Right kidney (tissue), 9 donors: ENCODE measurements around the gene MIA3.
"Not testable (repeated sequence)": the region's sequence is repeated elsewhere in the genome, so short reads cannot be mapped to it uniquely, and the experiment has no call there.

Source experiments
- DNase-seq: peaks from one replicate; pipeline ENCODE4 v3.0.0-alpha.2; 2016
- long read RNA-seq, 8 donors: transcript quantifications; one replicate each; lab custom pipeline, GENCODE V29; 2026

Gene MIA3
- long read RNA-seq, donor 1, full-length matches to known transcripts: 5 of 5 reads
- long read RNA-seq, donor 1, partial matches to known transcripts: 0 of 5 reads
- long read RNA-seq, donor 1, other reads (novel, unspliced or antisense): 0 of 5 reads
- long read RNA-seq, donor 2: 0 reads
- long read RNA-seq, donor 3, partial matches to known transcripts: 0 of 1 reads
- long read RNA-seq, donor 3, other reads (novel, unspliced or antisense): 0 of 1 reads
- long read RNA-seq, donor 4, partial matches to known transcripts: 17 of 23 reads
- long read RNA-seq, donor 4, other reads (novel, unspliced or antisense): 0 of 23 reads
- long read RNA-seq, donor 5, full-length matches to known transcripts: 5 of 5 reads
- long read RNA-seq, donor 5, partial matches to known transcripts: 0 of 5 reads
- long read RNA-seq, donor 5, other reads (novel, unspliced or antisense): 0 of 5 reads
- long read RNA-seq, donor 6, partial matches to known transcripts: 5 of 7 reads
- long read RNA-seq, donor 6, other reads (novel, unspliced or antisense): 0 of 7 reads
- long read RNA-seq, donor 7, full-length matches to known transcripts: 5 of 56 reads
- long read RNA-seq, donor 7, partial matches to known transcripts: 22 of 56 reads
- long read RNA-seq, donor 7, other reads (novel, unspliced or antisense): 29 of 56 reads
- long read RNA-seq, donor 8, transcript MIA3-210 (2 exons, 401 nt): major isoform, 6 of 50 reads
- long read RNA-seq, donor 8, partial matches to known transcripts: 15 of 50 reads
- long read RNA-seq, donor 8, other reads (novel, unspliced or antisense): 28 of 50 reads

- DNase-seq: peak; percentile 74
Observed at GRCh38 chr1:222618001-222618879, at the start of gene MIA3. Gene MIA3, plus strand, starts transcription at chr1:222618097. Its CDS starts 14 bp downstream, at chr1:222618111.

DNA sequence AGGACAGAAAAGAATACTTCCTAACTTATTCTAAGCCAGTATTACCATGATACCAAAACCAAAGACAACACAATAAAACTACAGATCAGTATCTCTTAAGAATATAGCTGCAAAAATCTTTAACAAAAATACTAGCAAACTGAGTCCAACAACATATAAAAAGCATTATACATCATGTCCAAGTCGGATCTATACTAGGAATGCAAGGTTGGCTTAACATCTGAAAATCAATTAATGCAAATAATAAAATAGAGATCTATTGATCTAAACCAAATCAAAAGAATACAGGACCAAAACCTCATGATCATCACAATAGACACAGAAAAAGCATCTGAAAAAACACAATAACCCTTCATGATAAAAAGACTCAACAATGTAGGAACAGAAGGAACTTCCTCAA, 47.1 kb upstream of the MIA3 start:
- no peak for DNase-seq

DNA sequence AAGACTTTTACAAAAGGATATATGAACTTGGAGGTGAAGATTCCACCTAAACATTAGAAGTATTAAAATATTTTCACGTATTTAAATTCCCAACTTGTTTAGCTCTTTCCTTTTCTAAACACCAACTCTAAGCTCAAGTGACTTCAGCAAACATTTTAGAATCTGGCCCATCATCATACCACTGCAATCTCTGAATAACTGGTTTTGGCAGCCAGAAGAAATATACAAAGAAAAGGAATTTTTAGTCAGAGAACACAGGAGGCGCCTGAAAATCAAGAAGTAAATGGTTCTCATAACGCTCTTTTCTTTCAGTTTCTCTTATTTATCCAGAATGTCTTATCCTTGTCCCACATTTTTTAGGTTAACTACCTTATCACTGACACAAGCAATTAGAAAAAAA, 38.6 kb upstream of the MIA3 start:
- DNase-seq: no peak

GRCh38 chr1:222582099-222582774, 35.7 kb upstream of the MIA3 start:
- no peak for DNase-seq

GRCh38 chr1:222583079-222583478, 34.8 kb upstream of the MIA3 start:
- DNase-seq: no peak

DNA sequence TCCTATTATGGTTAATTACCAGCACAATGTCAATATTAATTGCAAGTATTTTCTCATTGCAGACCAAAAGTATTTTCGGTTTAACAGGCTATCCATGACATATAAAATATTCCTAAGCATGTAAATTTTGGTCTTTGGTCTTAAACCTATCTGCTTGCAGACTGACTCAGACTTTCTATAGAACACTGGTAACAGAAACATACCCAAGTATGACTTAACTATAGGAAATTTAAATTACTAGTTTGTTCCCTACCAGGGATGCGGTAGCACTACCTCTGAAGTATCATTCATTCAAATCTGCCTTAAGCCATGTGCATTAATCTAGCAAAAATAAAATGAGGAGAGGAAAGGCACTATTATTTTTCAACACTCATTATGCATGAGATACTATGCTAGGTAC, 31.1 kb upstream of the MIA3 start:
- DNase-seq: no peak

- DNase-seq: no peak
Observed at GRCh38 chr1:222588135-222588534, 29.8 kb upstream of the MIA3 start.

DNA sequence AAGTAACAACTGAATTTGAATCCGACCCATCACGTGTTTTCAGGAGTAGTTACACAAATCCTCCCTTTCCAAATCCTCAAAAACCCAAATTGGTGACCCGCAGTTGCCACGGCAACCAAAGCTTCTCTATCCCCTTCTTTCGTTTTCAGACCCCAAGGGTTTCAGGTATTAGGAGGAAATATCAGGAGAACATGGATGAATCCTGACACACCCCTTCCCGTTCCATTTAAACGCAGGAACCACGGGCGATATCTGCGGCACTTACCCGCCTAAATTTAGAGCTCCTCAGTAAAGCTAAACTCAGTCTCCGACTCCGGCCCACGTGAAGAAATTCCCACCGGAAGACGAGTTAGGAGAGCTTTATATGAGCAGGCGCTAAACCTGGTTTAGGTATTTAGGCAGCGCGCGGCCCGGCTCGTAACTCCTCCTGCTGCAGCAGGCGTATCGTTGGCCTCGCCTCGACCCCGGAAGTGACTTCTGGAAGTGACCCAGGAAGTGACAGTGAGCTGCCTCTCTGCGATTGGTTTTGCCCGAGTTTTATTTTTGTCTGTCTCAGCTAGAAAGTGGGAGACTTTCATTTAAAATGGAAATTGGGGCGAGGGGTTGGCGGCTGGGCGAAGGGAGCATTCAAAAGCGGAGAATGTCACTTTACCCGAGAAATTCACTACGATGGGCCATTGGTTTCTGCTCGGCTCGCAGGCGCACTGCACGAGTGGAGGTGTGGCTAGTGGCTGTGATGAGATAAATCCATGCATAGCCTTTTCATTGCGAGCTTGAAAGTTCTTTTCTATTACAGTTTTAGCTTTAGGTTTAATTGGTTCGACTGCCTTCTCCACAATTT, 28.2 kb upstream of the MIA3 start, which contains the start of gene TAF1A:
Gene TAF1A, minus strand, starts transcription at position 472 of the 841 bp plus-strand sequence.
- DNase-seq: peak; percentile 83

- no peak for DNase-seq
Observed at GRCh38 chr1:222592171-222592570, 25.7 kb upstream of the MIA3 start.

DNA sequence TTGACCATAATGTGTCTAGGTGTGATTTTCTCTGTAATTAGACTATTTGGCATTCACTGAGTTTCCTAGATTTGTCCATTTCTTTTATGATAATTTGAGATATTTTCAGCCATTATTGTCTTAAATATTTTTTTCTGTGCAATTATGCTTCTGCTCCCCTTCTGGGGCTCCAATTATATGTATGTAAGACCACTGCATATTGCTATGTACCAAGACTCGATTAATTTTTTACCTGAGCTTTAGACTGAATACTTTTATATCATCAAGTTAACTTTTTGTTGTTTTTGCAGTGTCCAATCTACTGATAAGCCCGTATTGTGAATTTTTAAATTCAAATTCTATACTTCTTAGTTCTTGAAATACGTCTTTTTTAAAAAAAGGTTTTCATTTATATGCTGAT, 23.1 kb upstream of the MIA3 start:
- DNase-seq: no peak

- no peak for DNase-seq
Observed at GRCh38 chr1:222596696-222597095, 21.2 kb upstream of the MIA3 start.

DNA sequence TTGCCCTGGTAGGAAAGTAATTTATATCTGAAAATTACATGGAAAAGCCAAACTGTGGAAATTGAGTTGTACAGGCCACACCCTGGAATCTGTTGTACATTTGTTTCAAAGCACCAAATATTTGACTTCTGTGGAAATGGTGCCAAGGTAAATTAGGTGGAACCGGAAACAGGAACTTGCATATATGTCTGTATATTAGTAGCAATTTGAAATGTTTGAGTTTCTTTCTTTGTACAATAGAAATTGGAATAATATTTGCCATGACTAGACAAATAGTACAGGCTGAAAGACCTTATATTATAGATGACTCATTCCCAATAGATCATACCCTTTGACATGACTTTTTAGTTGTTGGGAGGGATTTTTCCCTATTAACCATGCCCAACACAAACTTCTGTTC, 17.6 kb upstream of the MIA3 start:
- no peak for DNase-seq

DNA sequence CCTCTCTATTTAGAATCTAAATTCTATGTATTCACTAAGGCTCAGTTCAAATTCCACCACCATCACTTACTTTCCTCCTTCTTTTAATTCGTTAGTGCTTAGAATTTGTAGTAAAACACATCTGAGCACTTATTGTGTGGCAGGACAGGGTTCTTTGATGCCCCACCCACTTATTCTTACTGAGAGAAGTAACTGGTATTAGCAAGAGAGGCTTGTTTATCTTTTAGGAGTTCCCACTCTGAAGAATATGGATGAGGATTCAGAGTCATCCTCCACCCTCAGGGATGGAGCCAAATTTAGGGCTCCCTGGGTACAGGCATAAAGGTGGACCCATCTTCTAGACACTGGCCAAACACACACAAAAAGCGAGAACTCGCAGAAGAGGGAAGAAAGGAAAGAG, 16.6 kb upstream of the MIA3 start:
- no peak for DNase-seq

GRCh38 chr1:222606757-222607156, 11.1 kb upstream of the MIA3 start:
- DNase-seq: no peak

DNA sequence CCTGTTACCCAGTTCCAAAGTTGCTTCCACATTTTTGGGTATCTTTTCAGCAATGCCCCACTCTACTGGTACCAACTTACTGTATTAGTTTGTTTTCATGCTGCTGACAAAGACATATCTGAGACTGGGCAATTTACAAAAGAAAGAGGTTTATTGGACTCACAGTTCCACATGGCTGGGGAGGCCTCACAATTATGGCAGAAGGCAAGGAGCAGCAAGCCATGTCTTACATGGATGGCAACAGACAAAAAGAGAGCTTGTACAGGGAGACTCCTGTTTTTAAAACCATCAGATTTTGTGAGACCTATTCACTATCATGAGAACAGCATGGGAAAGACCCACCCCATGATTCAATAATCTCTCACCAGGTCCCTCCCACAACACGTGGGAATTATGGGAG, 8.8 kb upstream of the MIA3 start:
- not testable (repeated sequence) for DNase-seq

- DNase-seq: no peak
Observed at GRCh38 chr1:222610728-222611127, 7.2 kb upstream of the MIA3 start.

GRCh38 chr1:222613627-222614026, 4.3 kb upstream of the MIA3 start:
- DNase-seq: no peak

DNA sequence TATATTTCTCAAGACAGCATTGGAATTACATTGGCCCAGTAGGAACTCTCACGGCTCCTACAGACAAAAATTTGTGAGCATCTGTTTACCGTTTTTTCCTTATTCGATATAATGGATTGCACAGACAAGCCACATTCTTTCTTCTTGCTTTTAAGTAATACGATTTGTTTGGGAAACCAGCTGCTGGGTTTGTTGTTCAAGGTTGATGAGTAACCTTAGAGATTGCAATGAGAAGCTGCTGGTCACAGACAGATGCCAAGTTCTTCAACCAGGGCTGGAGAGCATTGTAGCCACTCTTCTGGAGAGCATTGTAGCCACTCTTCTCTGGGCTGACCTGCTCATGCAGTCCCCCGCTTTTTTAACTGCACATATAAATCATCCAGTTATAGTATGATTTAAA, 1.4 kb upstream of the MIA3 start:
- peak; percentile 12 for DNase-seq

DNA sequence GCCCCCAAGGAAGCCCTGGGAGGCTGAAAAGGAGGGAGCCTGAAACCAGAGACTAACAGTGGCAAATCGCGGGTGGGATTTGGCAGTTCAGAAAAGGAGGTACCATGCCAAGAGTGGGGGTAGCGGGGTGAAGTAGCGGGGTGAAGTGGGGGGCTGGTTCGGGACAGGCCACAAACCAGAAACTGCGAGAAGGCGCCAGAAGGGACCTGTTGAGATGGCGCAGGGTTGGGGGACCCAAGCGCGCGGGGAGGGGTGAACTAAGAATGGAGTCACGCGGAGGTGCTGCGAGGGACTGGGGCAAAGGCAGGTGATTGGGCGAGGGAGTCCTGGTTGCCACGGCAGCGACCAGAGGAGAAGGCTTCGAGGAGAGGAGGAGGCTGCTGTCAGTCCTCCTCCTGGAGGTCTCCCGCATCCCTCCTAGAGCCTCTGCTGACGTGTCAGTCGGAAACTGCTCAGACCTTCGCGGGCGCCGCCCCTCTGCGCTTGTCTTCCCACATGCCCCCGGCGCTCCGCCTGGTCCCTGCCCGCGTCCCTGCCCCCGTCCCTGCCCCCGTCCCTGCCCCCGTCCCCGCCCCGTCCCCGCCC, 438 bp upstream of the MIA3 start:
- peak; percentile 80 for DNase-seq

- no peak for DNase-seq
Observed at GRCh38 chr1:222618880-222619596, 1.1 kb downstream of the MIA3 start.
